SK-N-SH (cell line): Measurements from ENCODE around the gene TYW3. TPM values are rescaled to one million over a fixed set of nuclear protein-coding genes. Genes with fewer than 3 reads are reported as not detected.

ENCODE experiments used
- CTCF ChIA-PET: fragments of 300-600, 350-600 bp; formaldehyde crosslinking; extraction: SDS; loops from one replicate; lab custom pipeline; 2021; lab: Yijun Ruan, JAX
- POLR2A ChIA-PET: fragments of 350-600 bp; sonication (Branson Sonifier 250); formaldehyde crosslinking; extraction: SDS; loops from one replicate; lab custom pipeline; 2020; ENCODE audit warnings: antibody characterized with exemption, inconsistent platforms; lab: Yijun Ruan, JAX
- DNase-seq: peaks from one replicate; pipeline ENCODE4 v3.0.0; 2012
- H2AFZ ChIP-seq: fragments of 200-600 bp; sonication (generic); 2 replicates; pipeline ENCODE4 v1.8.1; 2016; ENCODE audit warnings: antibody characterized with exemption, mild to moderate bottlenecking, low read depth
- H3F3A ChIP-seq: fragments of 200-600 bp; sonication (generic); replicated peaks from 2 replicates; pipeline ENCODE3; 2016; ENCODE audit warnings: antibody characterized with exemption, mild to moderate bottlenecking; ENCODE audit not compliant: insufficient read depth
- H3K27ac ChIP-seq, 2 experiments: fragments of 200-500 bp in 1 of 2; fragments of 200-600 bp in 1 of 2; sonication (Bioruptor generic) in 1 of 2; sonication (generic), shearing (Covaris generic) in 1 of 2; 2 replicates each; pipeline versions ENCODE4 v1.5.1 to v1.6.1; 2014 to 2016; ENCODE audit warnings: low read depth in 2 of 2, inconsistent platforms in 1 of 2, low read length in 1 of 2, mild to moderate bottlenecking in 1 of 2, mixed read lengths in 1 of 2
- H3K27me3 ChIP-seq: fragments of 200-600 bp; sonication (generic), shearing (Covaris generic); 2 replicates; pipeline ENCODE4 v1.6.1; 2016; ENCODE audit warnings: mixed run types; ENCODE audit not compliant: insufficient read depth
- H3K36me3 ChIP-seq, 2 experiments: fragments of 200-500 bp in 1 of 2; fragments of 200-600 bp in 1 of 2; sonication (Bioruptor generic) in 1 of 2; sonication (generic) in 1 of 2; replicated peaks in 1 of 2; 2 replicates each; pipeline versions ENCODE3 to v1.5.1; 2014 to 2016; ENCODE audit warnings: low read length in 1 of 2, mild to moderate bottlenecking in 1 of 2; ENCODE audit not compliant: insufficient read depth in 2 of 2, control insufficient read depth in 1 of 2
- H3K4me1 ChIP-seq, 2 experiments: fragments of 200-500 bp in 1 of 2; fragments of 200-600 bp in 1 of 2; sonication (Bioruptor generic) in 1 of 2; sonication (generic), shearing (Covaris generic) in 1 of 2; 2 replicates each; pipeline versions ENCODE4 v1.5.1 to v1.6.1; 2014 to 2016; ENCODE audit warnings: low read depth in 1 of 2, low read length in 1 of 2, mixed run types in 1 of 2; ENCODE audit not compliant: insufficient read depth in 2 of 2, control insufficient read depth in 1 of 2
- H3K4me2 ChIP-seq: fragments of 200-600 bp; sonication (generic), shearing (Covaris generic); 2 replicates; pipeline ENCODE4 v1.6.1; 2017; ENCODE audit warnings: mixed run types
- H3K4me3 ChIP-seq, 2 experiments: fragments of 200-500 bp in 1 of 2; fragments of 200-600 bp in 1 of 2; sonication (Bioruptor generic) in 1 of 2; sonication (generic), shearing (Covaris generic) in 1 of 2; 2 replicates each; pipeline versions ENCODE4 v1.5.1 to v1.8.1; 2014 to 2016; ENCODE audit warnings: low read depth in 2 of 2, inconsistent platforms in 1 of 2, low read length in 1 of 2, mild to moderate bottlenecking in 1 of 2, mixed read lengths in 1 of 2, moderate library complexity in 1 of 2
- H3K79me2 ChIP-seq: fragments of 200-600 bp; sonication (generic); 2 replicates; pipeline ENCODE4 v1.8.1; 2017; ENCODE audit warnings: mild to moderate bottlenecking; ENCODE audit not compliant: insufficient read depth
- H3K9ac ChIP-seq: fragments of 200-600 bp; sonication (generic); 2 replicates; pipeline ENCODE4 v1.6.1; 2017; ENCODE audit warnings: mixed run types
- H3K9me2 ChIP-seq: fragments of 200-600 bp; sonication (generic); 2 replicates; pipeline ENCODE4 v1.6.1; 2017; ENCODE audit warnings: mixed run types
- H3K9me3 ChIP-seq: fragments of 200-600 bp; sonication (generic); 2 replicates; pipeline ENCODE4 v1.6.1; 2017; ENCODE audit warnings: mixed run types, mild to moderate bottlenecking, moderate library complexity
- H4K20me1 ChIP-seq: fragments of 200-600 bp; sonication (generic); 2 replicates; pipeline ENCODE4 v1.6.1; 2017; ENCODE audit warnings: mild to moderate bottlenecking, mixed run types; ENCODE audit not compliant: insufficient read depth
- ELF1 ChIP-seq: IDR thresholded peaks from 2 replicates; pipeline ENCODE4 v1.4.0; 2012
- EP300 ChIP-seq, 2 experiments: IDR thresholded peaks; 2 replicates each; pipeline versions ENCODE4 v1.4.0 to v1.6.1; 2012; ENCODE audit warnings: borderline replicate concordance in 1 of 2, low read depth in 1 of 2, low read length in 1 of 2
- FOSL2 ChIP-seq: IDR thresholded peaks from 2 replicates; pipeline ENCODE4 v1.4.0; 2012; ENCODE audit warnings: low read depth, mild to moderate bottlenecking, moderate library complexity, borderline replicate concordance
- GATA2 ChIP-seq: sonication (generic); formaldehyde crosslinking; IDR thresholded peaks from 2 replicates; pipeline ENCODE4 v1.5.0; 2020; ENCODE audit warnings: mild to moderate bottlenecking, missing genetic modification reagents
- JUND ChIP-seq: IDR thresholded peaks from 2 replicates; pipeline ENCODE4 v1.4.0; 2012
- RAD21 ChIP-seq: IDR thresholded peaks from 2 replicates; pipeline ENCODE4 v1.6.1; 2012; ENCODE audit warnings: mild to moderate bottlenecking, low read length
- RCOR1 ChIP-seq: fragments of 150-350 bp; IDR thresholded peaks from 2 replicates; pipeline ENCODE4 v1.6.1; 2017; ENCODE audit warnings: antibody characterized with exemption, low read length
- RFX5 ChIP-seq: IDR thresholded peaks from 2 replicates; pipeline ENCODE4 v1.6.1; 2012; ENCODE audit warnings: mild to moderate bottlenecking, improper control_type of control experiment, low read length
- TAF1 ChIP-seq: IDR thresholded peaks from 2 replicates; pipeline ENCODE4 v1.6.1; 2012; ENCODE audit warnings: low read depth, mild to moderate bottlenecking, low read length, moderate library complexity, borderline replicate concordance
- TCF12 ChIP-seq: IDR thresholded peaks from 2 replicates; pipeline ENCODE4 v1.4.0; 2012
- TEAD4 ChIP-seq: IDR thresholded peaks from 2 replicates; pipeline ENCODE4 v1.4.0; 2012; ENCODE audit warnings: mild to moderate bottlenecking, borderline replicate concordance; ENCODE audit not compliant: insufficient read depth
- YY1 ChIP-seq: IDR thresholded peaks from 2 replicates; pipeline ENCODE4 v1.4.0; 2012; ENCODE audit warnings: low read depth, mild to moderate bottlenecking
- WGBS: methylation state at CpG from one replicate; pipeline ENCODE4 v1.1.6; 2017; ENCODE audit warnings: low lambda C conversion rate; 5-methylcytosine and 5-hydroxymethylcytosine counted together
- polyA plus RNA-seq, 3 experiments: library from polyadenylated mRNA; depleted of rRNA; stranded (reverse); fragments of >200 nt; gene quantifications; 2 replicates each; pipeline ENCODE4 v1.2.3, GENCODE V29; 2012
- TF ChIP-seq, protein P1 (sequence below): fragments of 150-350 bp; IDR thresholded peaks from 2 replicates; pipeline ENCODE4 v1.6.1; 2017; ENCODE audit warnings: antibody characterized with exemption, low read length, low read depth, borderline replicate concordance
- TF ChIP-seq, protein P2 (sequence below): IDR thresholded peaks from 2 replicates; pipeline ENCODE4 v1.4.0; 2012; ENCODE audit warnings: low read depth
- TF ChIP-seq, protein P3 (sequence below): fragments of 200-600 bp; sonication (generic); IDR thresholded peaks from 2 replicates; pipeline ENCODE4 v1.6.1; 2017; ENCODE audit warnings: antibody characterized with exemption, mild to moderate bottlenecking, moderate library complexity
- TF ChIP-seq, protein P4 (sequence below): IDR thresholded peaks from 2 replicates; pipeline ENCODE4 v1.4.0; 2012; ENCODE audit warnings: low read depth, borderline replicate concordance
- TF ChIP-seq, protein P5 (sequence below): IDR thresholded peaks from 2 replicates; pipeline ENCODE4 v1.6.1; 2012; ENCODE audit warnings: mild to moderate bottlenecking, low read depth, low read length, moderate library complexity
- TF ChIP-seq, protein P6 (sequence below): fragments of 150-350 bp; IDR thresholded peaks from 2 replicates; pipeline ENCODE4 v1.6.1; 2016; ENCODE audit warnings: mild to moderate bottlenecking, low read depth, low read length

TYW3 gene
- polyA plus RNA-seq, 1 of the 3 experiments (the other 2 are of a cell fraction): 9.2 TPM

DNA sequence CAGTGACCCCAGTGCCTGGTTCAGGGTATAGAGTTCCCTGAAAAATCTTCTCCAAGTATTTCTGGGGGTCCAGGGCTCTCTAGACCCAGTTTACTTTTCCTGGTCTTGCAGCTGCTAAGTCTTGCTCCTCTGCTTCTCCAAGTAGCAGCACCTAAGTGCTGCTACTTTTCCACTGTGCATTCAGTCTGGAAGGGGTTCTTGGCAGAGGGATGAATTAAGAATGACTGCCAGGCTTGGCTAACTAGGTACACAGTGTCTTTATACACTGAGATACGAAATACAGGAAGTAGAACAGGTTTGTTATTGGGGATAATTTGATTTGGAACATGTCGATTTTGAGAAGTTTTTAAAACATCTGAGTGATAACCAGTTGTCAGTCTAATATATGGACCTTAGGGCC is 35.1 kb upstream of the TYW3 start:
- POLR2A ChIA-PET: no interaction called here
- no peaks in the 10 kb centered on the region for H3K79me2 ChIP-seq
- no peaks in the 10 kb centered on the region for H3K27me3 ChIP-seq
- H3K9me3 ChIP-seq: no peaks in the 10 kb centered on the region
- DNase-seq: no peak
- H3F3A ChIP-seq: no peaks in the 10 kb centered on the region
- no peak overlapping the region for H3K27ac ChIP-seq
- 34% methylated on average over 2 of the region's 2 CpGs for WGBS
- H3K36me3 ChIP-seq: no peaks in the 10 kb centered on the region
- no peaks in the 10 kb centered on the region; a peak in 1 of 4 replicates for H3K4me1 ChIP-seq
- no peaks in the 10 kb centered on the region for H3K9me2 ChIP-seq
- H3K4me2 ChIP-seq: no peak overlapping the region
- TF ChIP-seq, protein P1, sequence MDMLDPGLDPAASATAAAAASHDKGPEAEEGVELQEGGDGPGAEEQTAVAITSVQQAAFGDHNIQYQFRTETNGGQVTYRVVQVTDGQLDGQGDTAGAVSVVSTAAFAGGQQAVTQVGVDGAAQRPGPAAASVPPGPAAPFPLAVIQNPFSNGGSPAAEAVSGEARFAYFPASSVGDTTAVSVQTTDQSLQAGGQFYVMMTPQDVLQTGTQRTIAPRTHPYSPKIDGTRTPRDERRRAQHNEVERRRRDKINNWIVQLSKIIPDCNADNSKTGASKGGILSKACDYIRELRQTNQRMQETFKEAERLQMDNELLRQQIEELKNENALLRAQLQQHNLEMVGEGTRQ: no peak
- no peak for TF ChIP-seq TEAD4
- TF ChIP-seq, protein P2, sequence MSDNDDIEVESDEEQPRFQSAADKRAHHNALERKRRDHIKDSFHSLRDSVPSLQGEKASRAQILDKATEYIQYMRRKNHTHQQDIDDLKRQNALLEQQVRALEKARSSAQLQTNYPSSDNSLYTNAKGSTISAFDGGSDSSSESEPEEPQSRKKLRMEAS: no peak
- no peak for TF ChIP-seq RFX5
- no peak for TF ChIP-seq JUND
- TF ChIP-seq TCF12: no peak
- TF ChIP-seq ELF1: no peak
- no peak for TF ChIP-seq RCOR1
- TF ChIP-seq, protein P3, sequence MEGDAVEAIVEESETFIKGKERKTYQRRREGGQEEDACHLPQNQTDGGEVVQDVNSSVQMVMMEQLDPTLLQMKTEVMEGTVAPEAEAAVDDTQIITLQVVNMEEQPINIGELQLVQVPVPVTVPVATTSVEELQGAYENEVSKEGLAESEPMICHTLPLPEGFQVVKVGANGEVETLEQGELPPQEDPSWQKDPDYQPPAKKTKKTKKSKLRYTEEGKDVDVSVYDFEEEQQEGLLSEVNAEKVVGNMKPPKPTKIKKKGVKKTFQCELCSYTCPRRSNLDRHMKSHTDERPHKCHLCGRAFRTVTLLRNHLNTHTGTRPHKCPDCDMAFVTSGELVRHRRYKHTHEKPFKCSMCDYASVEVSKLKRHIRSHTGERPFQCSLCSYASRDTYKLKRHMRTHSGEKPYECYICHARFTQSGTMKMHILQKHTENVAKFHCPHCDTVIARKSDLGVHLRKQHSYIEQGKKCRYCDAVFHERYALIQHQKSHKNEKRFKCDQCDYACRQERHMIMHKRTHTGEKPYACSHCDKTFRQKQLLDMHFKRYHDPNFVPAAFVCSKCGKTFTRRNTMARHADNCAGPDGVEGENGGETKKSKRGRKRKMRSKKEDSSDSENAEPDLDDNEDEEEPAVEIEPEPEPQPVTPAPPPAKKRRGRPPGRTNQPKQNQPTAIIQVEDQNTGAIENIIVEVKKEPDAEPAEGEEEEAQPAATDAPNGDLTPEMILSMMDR: no peak
- TF ChIP-seq RAD21: no peak
- TF ChIP-seq EP300 (IDR thresholded peaks at IDR 0.05; ENCODE audit: borderline replicate concordance in 1 of 2, low read depth in 1 of 2, low read length in 1 of 2): no peak
- no peak for TF ChIP-seq FOSL2
- TF ChIP-seq, protein P4, sequence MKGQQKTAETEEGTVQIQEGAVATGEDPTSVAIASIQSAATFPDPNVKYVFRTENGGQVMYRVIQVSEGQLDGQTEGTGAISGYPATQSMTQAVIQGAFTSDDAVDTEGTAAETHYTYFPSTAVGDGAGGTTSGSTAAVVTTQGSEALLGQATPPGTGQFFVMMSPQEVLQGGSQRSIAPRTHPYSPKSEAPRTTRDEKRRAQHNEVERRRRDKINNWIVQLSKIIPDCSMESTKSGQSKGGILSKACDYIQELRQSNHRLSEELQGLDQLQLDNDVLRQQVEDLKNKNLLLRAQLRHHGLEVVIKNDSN: no peak
- no peak overlapping the region for H3K4me3 ChIP-seq
- H2AFZ ChIP-seq: no peak overlapping the region
- CTCF ChIA-PET: interaction anchor here (2.4 kb wide), 1 partner anchor 8 kb away, joined by 7 read pairs; no protein-coding TSS in a partner anchor
- no peak overlapping the region for H3K9ac ChIP-seq
- no peaks in the 10 kb centered on the region for H4K20me1 ChIP-seq

DNA sequence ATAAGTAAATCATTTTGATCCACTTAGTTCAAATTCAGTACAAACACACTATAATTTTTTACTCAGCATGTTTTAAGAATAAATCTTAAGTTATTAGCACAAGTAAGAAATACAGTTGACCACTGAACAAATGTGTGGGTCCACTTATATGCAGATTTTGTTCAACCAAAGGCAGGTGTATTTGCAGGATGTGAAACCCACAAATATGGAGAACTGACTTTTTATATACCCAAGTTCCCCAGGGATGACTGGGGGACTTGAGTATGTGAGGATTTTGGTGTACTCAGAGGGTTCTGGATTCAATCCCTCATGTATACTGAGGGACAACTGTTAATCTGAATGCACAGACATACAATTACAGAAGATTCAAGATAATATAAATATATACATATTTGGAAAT is 33.6 kb upstream of the TYW3 start:
- ChIA-PET POLR2A (no interaction called here), CTCF (interaction anchor here (2.4 kb wide), 1 partner anchor 10 kb away, joined by 7 read pairs; no protein-coding TSS in a partner anchor)
- no peak for DNase-seq
- H2AFZ ChIP-seq: no peak overlapping the region
- no peak overlapping the region for H3K4me2 ChIP-seq
- H4K20me1 ChIP-seq: no peaks in the 10 kb centered on the region
- H3K27ac ChIP-seq: no peak overlapping the region
- H3K79me2 ChIP-seq: no peaks in the 10 kb centered on the region
- H3K36me3 ChIP-seq: peaks cover 6 to 11% of the 10 kb centered on the region in 2 experiments
- no peaks in the 10 kb centered on the region; a peak in 1 of 4 replicates for H3K4me1 ChIP-seq
- no peaks in the 10 kb centered on the region for H3K27me3 ChIP-seq
- no peak overlapping the region for H3K4me3 ChIP-seq
- no peaks in the 10 kb centered on the region for H3F3A ChIP-seq
- H3K9me3 ChIP-seq: no peaks in the 10 kb centered on the region
- H3K9me2 ChIP-seq: no peaks in the 10 kb centered on the region
- no peak overlapping the region for H3K9ac ChIP-seq
- TF ChIP-seq TAF1 (no peak), GATA2 (no peak), TCF12 (no peak), YY1 (no peak)
- TF ChIP-seq, protein P4: no peak
- TF ChIP-seq, protein P2: no peak
- TF ChIP-seq, protein P5, sequence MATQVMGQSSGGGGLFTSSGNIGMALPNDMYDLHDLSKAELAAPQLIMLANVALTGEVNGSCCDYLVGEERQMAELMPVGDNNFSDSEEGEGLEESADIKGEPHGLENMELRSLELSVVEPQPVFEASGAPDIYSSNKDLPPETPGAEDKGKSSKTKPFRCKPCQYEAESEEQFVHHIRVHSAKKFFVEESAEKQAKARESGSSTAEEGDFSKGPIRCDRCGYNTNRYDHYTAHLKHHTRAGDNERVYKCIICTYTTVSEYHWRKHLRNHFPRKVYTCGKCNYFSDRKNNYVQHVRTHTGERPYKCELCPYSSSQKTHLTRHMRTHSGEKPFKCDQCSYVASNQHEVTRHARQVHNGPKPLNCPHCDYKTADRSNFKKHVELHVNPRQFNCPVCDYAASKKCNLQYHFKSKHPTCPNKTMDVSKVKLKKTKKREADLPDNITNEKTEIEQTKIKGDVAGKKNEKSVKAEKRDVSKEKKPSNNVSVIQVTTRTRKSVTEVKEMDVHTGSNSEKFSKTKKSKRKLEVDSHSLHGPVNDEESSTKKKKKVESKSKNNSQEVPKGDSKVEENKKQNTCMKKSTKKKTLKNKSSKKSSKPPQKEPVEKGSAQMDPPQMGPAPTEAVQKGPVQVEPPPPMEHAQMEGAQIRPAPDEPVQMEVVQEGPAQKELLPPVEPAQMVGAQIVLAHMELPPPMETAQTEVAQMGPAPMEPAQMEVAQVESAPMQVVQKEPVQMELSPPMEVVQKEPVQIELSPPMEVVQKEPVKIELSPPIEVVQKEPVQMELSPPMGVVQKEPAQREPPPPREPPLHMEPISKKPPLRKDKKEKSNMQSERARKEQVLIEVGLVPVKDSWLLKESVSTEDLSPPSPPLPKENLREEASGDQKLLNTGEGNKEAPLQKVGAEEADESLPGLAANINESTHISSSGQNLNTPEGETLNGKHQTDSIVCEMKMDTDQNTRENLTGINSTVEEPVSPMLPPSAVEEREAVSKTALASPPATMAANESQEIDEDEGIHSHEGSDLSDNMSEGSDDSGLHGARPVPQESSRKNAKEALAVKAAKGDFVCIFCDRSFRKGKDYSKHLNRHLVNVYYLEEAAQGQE: no peak
- TF ChIP-seq, protein P6, sequence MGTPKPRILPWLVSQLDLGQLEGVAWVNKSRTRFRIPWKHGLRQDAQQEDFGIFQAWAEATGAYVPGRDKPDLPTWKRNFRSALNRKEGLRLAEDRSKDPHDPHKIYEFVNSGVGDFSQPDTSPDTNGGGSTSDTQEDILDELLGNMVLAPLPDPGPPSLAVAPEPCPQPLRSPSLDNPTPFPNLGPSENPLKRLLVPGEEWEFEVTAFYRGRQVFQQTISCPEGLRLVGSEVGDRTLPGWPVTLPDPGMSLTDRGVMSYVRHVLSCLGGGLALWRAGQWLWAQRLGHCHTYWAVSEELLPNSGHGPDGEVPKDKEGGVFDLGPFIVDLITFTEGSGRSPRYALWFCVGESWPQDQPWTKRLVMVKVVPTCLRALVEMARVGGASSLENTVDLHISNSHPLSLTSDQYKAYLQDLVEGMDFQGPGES: no peak
